Fibroblast of mammary gland (primary cell): ENCODE data around the gene MOCOS.
A peak's percentile ranks its signal among the peaks of the same experiment; 100 is the strongest.

ENCODE experiments used
- DNase-seq: peaks from one replicate; pipeline ENCODE4 v3.0.0-alpha.2; 2010; ENCODE audit warnings: low read depth
- H3K4me3 ChIP-seq: 2 replicates; pipeline ENCODE4 v1.5.1; 2011; ENCODE audit warnings: low read depth, mild to moderate bottlenecking, low read length, moderate library complexity; ENCODE audit not compliant: control insufficient read depth
- TF ChIP-seq, protein P1 (sequence below): conservative IDR thresholded peaks from 2 replicates; pipeline ENCODE4 v1.5.1; 2011; ENCODE audit warnings: low read depth, low read length, inconsistent platforms; ENCODE audit not compliant: control insufficient read depth, insufficient read depth

MOCOS gene

GRCh38 chr18:36294031-36294430, 106.7 kb downstream of the MOCOS start:
- TF ChIP-seq, protein P1, sequence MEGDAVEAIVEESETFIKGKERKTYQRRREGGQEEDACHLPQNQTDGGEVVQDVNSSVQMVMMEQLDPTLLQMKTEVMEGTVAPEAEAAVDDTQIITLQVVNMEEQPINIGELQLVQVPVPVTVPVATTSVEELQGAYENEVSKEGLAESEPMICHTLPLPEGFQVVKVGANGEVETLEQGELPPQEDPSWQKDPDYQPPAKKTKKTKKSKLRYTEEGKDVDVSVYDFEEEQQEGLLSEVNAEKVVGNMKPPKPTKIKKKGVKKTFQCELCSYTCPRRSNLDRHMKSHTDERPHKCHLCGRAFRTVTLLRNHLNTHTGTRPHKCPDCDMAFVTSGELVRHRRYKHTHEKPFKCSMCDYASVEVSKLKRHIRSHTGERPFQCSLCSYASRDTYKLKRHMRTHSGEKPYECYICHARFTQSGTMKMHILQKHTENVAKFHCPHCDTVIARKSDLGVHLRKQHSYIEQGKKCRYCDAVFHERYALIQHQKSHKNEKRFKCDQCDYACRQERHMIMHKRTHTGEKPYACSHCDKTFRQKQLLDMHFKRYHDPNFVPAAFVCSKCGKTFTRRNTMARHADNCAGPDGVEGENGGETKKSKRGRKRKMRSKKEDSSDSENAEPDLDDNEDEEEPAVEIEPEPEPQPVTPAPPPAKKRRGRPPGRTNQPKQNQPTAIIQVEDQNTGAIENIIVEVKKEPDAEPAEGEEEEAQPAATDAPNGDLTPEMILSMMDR = no peak
- DNase-seq = peak; percentile 74
- no peak overlapping the region for H3K4me3 ChIP-seq

DNA sequence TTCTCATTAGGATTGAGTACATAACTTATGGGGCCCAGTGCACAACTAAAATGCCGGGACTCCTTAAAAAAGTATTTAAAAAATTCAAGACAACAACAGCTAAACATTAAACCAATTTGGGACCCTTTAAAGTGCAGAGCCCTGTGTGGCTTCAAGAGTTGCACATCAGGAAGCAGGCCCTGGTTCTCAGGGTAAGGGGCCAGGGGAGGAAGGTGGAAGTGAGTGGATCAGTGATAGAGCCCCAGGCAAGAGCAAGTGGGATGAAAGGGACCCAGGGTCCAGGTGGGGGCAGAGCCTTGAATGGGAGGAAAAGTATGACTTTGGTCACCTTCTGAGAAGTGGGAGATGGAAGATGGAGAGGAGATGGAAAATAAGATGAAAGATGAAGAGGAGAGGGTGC, 107.9 kb downstream of the MOCOS start:
- H3K4me3 ChIP-seq = no peak overlapping the region
- no peak for DNase-seq
- TF ChIP-seq, protein P1 = no peak

- H3K4me3 ChIP-seq = peak overlapping the region; percentile 6
- DNase-seq = no peak
These were observed 108.6 kb downstream of the MOCOS start for GRCh38 chr18:36295880-36296301.

GRCh38 chr18:36296650-36297416, 109.5 kb downstream of the MOCOS start:
- peak; percentile 78 for DNase-seq
- TF ChIP-seq, protein P1 = peak; percentile 51
- H3K4me3 ChIP-seq = peak overlapping the region; percentile 47

More at GRCh38 chr18:36295880-36296301, 108.6 kb downstream of the MOCOS start:
- TF ChIP-seq, protein P1 = no peak

GRCh38 chr18:36297417-36298125, 110.3 kb downstream of the MOCOS start, which contains the start of gene FHOD3:
Gene FHOD3 (plus strand): TSS chr18:36297713. CDS start chr18:36297836, 123 bp downstream.
- TF ChIP-seq, protein P1 = no peak
- DNase-seq = peak; percentile 38
- H3K4me3 ChIP-seq = peak within 1 kb of the TSS; percentile 47

DNA sequence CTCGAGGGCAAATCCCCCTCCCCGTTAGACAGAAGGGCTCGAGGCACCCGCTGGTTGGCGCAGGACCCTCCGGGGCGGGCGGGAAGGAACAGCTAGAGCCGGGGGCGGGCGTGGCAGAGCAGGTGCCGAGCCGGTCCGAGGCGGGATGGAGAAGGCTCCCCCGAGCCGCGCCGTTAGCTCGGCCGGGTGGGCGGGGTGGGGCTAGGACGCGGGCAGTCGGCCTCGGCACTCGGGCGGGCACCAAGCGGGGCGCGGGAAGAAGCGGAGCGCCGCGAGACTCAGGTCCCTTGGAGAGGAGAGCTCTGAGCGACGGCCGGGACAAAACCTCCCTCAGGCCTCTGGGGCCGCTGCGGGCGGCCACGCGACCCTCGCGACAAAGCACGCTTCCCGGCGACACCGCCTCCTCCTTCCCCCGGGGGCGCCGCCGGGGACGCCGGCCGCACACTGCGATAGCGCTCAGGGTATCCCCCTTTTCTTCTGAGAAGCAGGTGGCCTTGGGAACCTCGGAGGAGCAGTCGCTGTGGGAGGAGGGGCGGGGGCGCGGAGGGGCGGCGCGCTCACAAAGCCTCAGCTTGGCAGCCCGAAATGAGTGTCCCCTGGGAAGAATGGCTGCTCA, 110.9 kb downstream of the MOCOS start:
- TF ChIP-seq, protein P1 = no peak
- H3K4me3 ChIP-seq = peak overlapping the region; percentile 43
- no peak for DNase-seq
